ENCODE results near the gene AACS. TPM values are rescaled to one million over a fixed set of nuclear protein-coding genes. Genes with fewer than 3 reads are reported as not detected.

AACS gene
- total RNA-seq, 2 experiments from 2014 or later: 14.9 to 20.3 TPM

- no peaks in the 10 kb centered on the region for H3K27me3 Mint-ChIP-seq
- H3K4me3 Mint-ChIP-seq: no peak overlapping the region
- CTCF ChIA-PET: interaction anchor here (3.2 kb wide), 1 partner anchor 15 kb away, joined by 11 read pairs; no protein-coding TSS in a partner anchor
- DNase-seq (no peak), ATAC-seq (no peak)
- H3K9me3 Mint-ChIP-seq (ENCODE audit: low read depth): no peaks in the 10 kb centered on the region
- H3K36me3 Mint-ChIP-seq: no peaks in the 10 kb centered on the region
- H3K27ac Mint-ChIP-seq: no peak overlapping the region
- no peaks in the 10 kb centered on the region for H3K4me1 Mint-ChIP-seq
Observed at GRCh38 chr12:125167658-125168057, 102.4 kb downstream of the AACS start.

- Mint-ChIP-seq H3K36me3 (no peaks in the 10 kb centered on the region), H3K27ac (no peak overlapping the region), H3K4me1 (no peaks in the 10 kb centered on the region), H3K9me3 (ENCODE audit: low read depth) (no peaks in the 10 kb centered on the region), H3K4me3 (no peak overlapping the region), H3K27me3 (no peaks in the 10 kb centered on the region)
- CTCF ChIA-PET: interaction anchor here (3.2 kb wide), 1 partner anchor 13 kb away, joined by 11 read pairs; no protein-coding TSS in a partner anchor
- DNase-seq: no peak
- ATAC-seq: no peak
Observed at GRCh38 chr12:125169451-125169850, 104.2 kb downstream of the AACS start.

- Mint-ChIP-seq H3K36me3 (no peaks in the 10 kb centered on the region), H3K4me1 (no peaks in the 10 kb centered on the region), H3K9me3 (ENCODE audit: low read depth) (no peaks in the 10 kb centered on the region), H3K4me3 (no peak overlapping the region), H3K27me3 (no peaks in the 10 kb centered on the region), H3K27ac (no peak overlapping the region)
- CTCF ChIA-PET: interaction anchor here (3.2 kb wide), 1 partner anchor 13 kb away, joined by 11 read pairs; no protein-coding TSS in a partner anchor
- ATAC-seq (no peak), DNase-seq (no peak)
Observed at GRCh38 chr12:125169870-125170269, 104.6 kb downstream of the AACS start.

- Mint-ChIP-seq H3K27me3 (peaks cover 6% of the 10 kb centered on the region), H3K4me3 (no peak overlapping the region), H3K4me1 (peaks cover 7% of the 10 kb centered on the region), H3K9me3 (ENCODE audit: low read depth) (no peaks in the 10 kb centered on the region), H3K36me3 (no peaks in the 10 kb centered on the region), H3K27ac (no peak overlapping the region)
- DNase-seq: no peak
- ATAC-seq: no peak
- CTCF ChIA-PET: no interaction called here
Observed at GRCh38 chr12:125171267-125171666, 106.0 kb downstream of the AACS start.

- Mint-ChIP-seq H3K27ac (no peak overlapping the region), H3K9me3 (ENCODE audit: low read depth) (no peaks in the 10 kb centered on the region), H3K36me3 (no peaks in the 10 kb centered on the region), H3K27me3 (peaks cover 14% of the 10 kb centered on the region), H3K4me3 (no peak overlapping the region), H3K4me1 (peaks cover 8% of the 10 kb centered on the region)
- CTCF ChIA-PET: interaction anchor here (1.3 kb wide), 1 partner anchor 10 kb away, joined by 4 read pairs; no protein-coding TSS in a partner anchor
- no peak for ATAC-seq
- DNase-seq: no peak
Observed at GRCh38 chr12:125172231-125172850, 107.1 kb downstream of the AACS start.

GRCh38 chr12:125175576-125175975 lies 110.3 kb downstream of the AACS start:
- H3K27ac Mint-ChIP-seq: no peak overlapping the region
- H3K4me1 Mint-ChIP-seq: peaks cover 8% of the 10 kb centered on the region
- no peak for ATAC-seq
- H3K4me3 Mint-ChIP-seq: no peak overlapping the region
- no peaks in the 10 kb centered on the region for H3K9me3 Mint-ChIP-seq (ENCODE audit: low read depth)
- H3K36me3 Mint-ChIP-seq: no peaks in the 10 kb centered on the region
- CTCF ChIA-PET: interaction anchor here (0.8 kb wide), 1 partner anchor 229 kb away, joined by 3 read pairs; no protein-coding TSS in a partner anchor
- peaks cover 28% of the 10 kb centered on the region for H3K27me3 Mint-ChIP-seq
- no peak for DNase-seq

- no peak for ATAC-seq
- H3K27me3 Mint-ChIP-seq: peaks cover 38% of the 10 kb centered on the region
Observed at GRCh38 chr12:125178222-125178621, 113.0 kb downstream of the AACS start.

GRCh38 chr12:125180144-125180543 lies 114.9 kb downstream of the AACS start:
- H3K4me3 Mint-ChIP-seq: no peak overlapping the region
- CTCF ChIA-PET: no interaction called here
- no peak overlapping the region for H3K27ac Mint-ChIP-seq
- no peaks in the 10 kb centered on the region for H3K9me3 Mint-ChIP-seq (ENCODE audit: low read depth)
- H3K27me3 Mint-ChIP-seq: peaks cover 56% of the 10 kb centered on the region
- ATAC-seq: no peak
- DNase-seq: no peak
- peaks cover 8% of the 10 kb centered on the region for H3K4me1 Mint-ChIP-seq
- H3K36me3 Mint-ChIP-seq: no peaks in the 10 kb centered on the region

More at GRCh38 chr12:125178222-125178621, 113.0 kb downstream of the AACS start:
- CTCF ChIA-PET: no interaction called here
- Mint-ChIP-seq H3K27ac (no peak overlapping the region), H3K4me1 (peaks cover 8% of the 10 kb centered on the region), H3K9me3 (ENCODE audit: low read depth) (no peaks in the 10 kb centered on the region), H3K36me3 (no peaks in the 10 kb centered on the region), H3K4me3 (no peak overlapping the region)
- DNase-seq: no peak

GRCh38 chr12:125181107-125181506 lies 115.9 kb downstream of the AACS start:
- no peak overlapping the region for H3K27ac Mint-ChIP-seq
- no peaks in the 10 kb centered on the region for H3K36me3 Mint-ChIP-seq
- CTCF ChIA-PET: interaction anchor here (4.9 kb wide), 1 partner anchor 223 kb away, joined by 44 read pairs; no protein-coding TSS in a partner anchor
- ATAC-seq (no peak), DNase-seq (no peak)
- H3K9me3 Mint-ChIP-seq (ENCODE audit: low read depth): no peaks in the 10 kb centered on the region
- no peak overlapping the region for H3K4me3 Mint-ChIP-seq
- peaks cover 61% of the 10 kb centered on the region for H3K27me3 Mint-ChIP-seq
- peaks cover 3% of the 10 kb centered on the region for H3K4me1 Mint-ChIP-seq

- peak; percentile 73 for ATAC-seq
- no peaks in the 10 kb centered on the region for H3K9me3 Mint-ChIP-seq (ENCODE audit: low read depth)
- no peak overlapping the region for H3K4me3 Mint-ChIP-seq
Observed at GRCh38 chr12:125183187-125184067, 118.2 kb downstream of the AACS start.

GRCh38 chr12:125184213-125184967 lies 119.2 kb downstream of the AACS start:
- no peak overlapping the region for H3K4me3 Mint-ChIP-seq
- H3K36me3 Mint-ChIP-seq: no peaks in the 10 kb centered on the region
- CTCF ChIA-PET: interaction anchor here (1.0 to 4.9 kb wide), 8 partner anchors 19 to 1690 kb away, joined by 3 to 44 read pairs (median 4); no protein-coding TSS in a partner anchor
- no peak for DNase-seq
- H3K27me3 Mint-ChIP-seq: peaks cover 63% of the 10 kb centered on the region
- H3K4me1 Mint-ChIP-seq: no peaks in the 10 kb centered on the region
- H3K9me3 Mint-ChIP-seq (ENCODE audit: low read depth): no peaks in the 10 kb centered on the region
- no peak overlapping the region for H3K27ac Mint-ChIP-seq
- ATAC-seq: no peak

More at GRCh38 chr12:125183187-125184067, 118.2 kb downstream of the AACS start:
- no peaks in the 10 kb centered on the region for H3K4me1 Mint-ChIP-seq
- no peak overlapping the region for H3K27ac Mint-ChIP-seq
- CTCF ChIA-PET: interaction anchor here (0.6 to 4.9 kb wide), 16 partner anchors 11 to 1691 kb away, joined by 3 to 44 read pairs (median 3); no protein-coding TSS in a partner anchor
- H3K36me3 Mint-ChIP-seq: no peaks in the 10 kb centered on the region
- peaks cover 59% of the 10 kb centered on the region for H3K27me3 Mint-ChIP-seq
- peak; percentile 78 for DNase-seq

GRCh38 chr12:125185311-125185739 lies 120.1 kb downstream of the AACS start:
- Mint-ChIP-seq H3K27me3 (peaks cover 71% of the 10 kb centered on the region), H3K9me3 (ENCODE audit: low read depth) (no peaks in the 10 kb centered on the region), H3K4me1 (no peaks in the 10 kb centered on the region), H3K4me3 (no peak overlapping the region), H3K27ac (no peak overlapping the region), H3K36me3 (no peaks in the 10 kb centered on the region)
- CTCF ChIA-PET: interaction anchor here (4.9 kb wide), 1 partner anchor 219 kb away, joined by 44 read pairs; no protein-coding TSS in a partner anchor
- no peak for DNase-seq
- no peak for ATAC-seq

All from activated CD8-positive, alpha-beta memory T cell treated with anti-CD3 and anti-CD28 coated beads, Interleukin-2, amount 10 ng/mL, durations not matched to agents 7 days and 5 days (primary cell).